ENCODE results near the gene CYCS. TPM values are rescaled to one million over a fixed set of nuclear protein-coding genes. Genes with fewer than 3 reads are reported as not detected.

Gene CYCS
- total and polyA plus RNA-seq, 10 of the 15 experiments (the other 5 are each of a cell fraction or from before 2014, with no cell fraction given): 113 to 952 (median 356) TPM

DNA sequence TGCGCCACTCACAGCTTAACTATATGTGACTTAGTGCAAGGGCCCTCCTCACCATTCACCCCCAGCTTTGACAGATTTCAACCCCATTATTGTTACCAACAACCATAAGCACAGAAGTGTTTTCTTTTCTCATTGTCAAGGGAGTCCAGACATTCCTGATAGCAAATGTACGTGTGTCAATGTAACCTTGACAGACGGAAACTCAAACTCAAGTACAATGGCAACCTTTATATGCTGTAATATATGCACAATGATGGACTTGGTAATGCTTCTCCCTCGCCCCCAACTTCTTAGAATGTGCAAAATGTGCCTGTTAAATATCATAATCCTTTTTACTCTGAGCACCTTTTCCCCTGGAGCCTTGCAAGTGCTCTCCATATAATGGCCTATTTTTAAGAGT, 34.7 kb downstream of the CYCS start:
- WGBS (ENCODE audit: insufficient coverage, insufficient replicate concordance, low lambda C conversion rate, missing lambda C conversion rate): 80% methylated on average over 4 of the region's 4 CpGs
- ChIA-PET RAD21 (ENCODE audit: unreplicated experiment) (interaction anchor here (1.0 to 2.9 kb wide), 6 partner anchors 9 to 278 kb away, joined by 3 to 12 read pairs (median 4); no protein-coding TSS in a partner anchor), SMC1A (ENCODE audit: uncharacterized antibody, unreplicated experiment) (interaction anchor here (0.5 to 7.9 kb wide), 9 partner anchors 8 to 279 kb away, joined by 3 to 160 read pairs (median 4); no protein-coding TSS in a partner anchor), CTCF (interaction anchor here (0.7 to 9.1 kb wide), 11 partner anchors 9 to 372 kb away, joined by 3 to 290 read pairs (median 10); partner anchors contain the start of gene OSBPL3), POLR2A (interaction anchor here (1.4 kb wide), 1 partner anchor 35 kb away, joined by 3 read pairs; no protein-coding TSS in a partner anchor)
- intact Hi-C loops (cut with micrococcal nuclease; ENCODE audit: unreplicated experiment) (loop anchor here (5.0 to 10.0 kb wide), 3 partner anchors 193 to 686 kb away; no protein-coding TSS in a partner anchor), in situ Hi-C loops (cut with MboI) (loop anchor here (5.0 to 10.0 kb wide), 2 partner anchors 273 to 686 kb away; no protein-coding TSS in a partner anchor)
- Histone ChIP-seq H3K4me1 (ENCODE audit: control insufficient read depth, insufficient read depth, low read length) (peaks cover 15% of the 10 kb centered on the region), H3K4me3 (no peak overlapping the region), H3K9ac (ENCODE audit: control insufficient read depth, insufficient read depth, low read length) (no peak overlapping the region), H3K79me2 (ENCODE audit: control insufficient read depth, insufficient read depth, low read length) (no peaks in the 10 kb centered on the region), H2AFZ (ENCODE audit: control insufficient read depth, low read depth, low read length) (no peak overlapping the region), H3K27me3 (replicated peaks in 1 of 2; ENCODE audit: control insufficient read depth in 2 of 2, insufficient read depth in 2 of 2, low read length in 1 of 2) (no peaks in the 10 kb centered on the region), H3K27ac (ENCODE audit: control insufficient read depth, insufficient read depth) (no peak overlapping the region), H3K4me2 (ENCODE audit: control insufficient read depth, insufficient read depth) (no peak overlapping the region), H3K36me3 (ENCODE audit: control insufficient read depth in 2 of 2, insufficient read depth in 2 of 2, low read length in 1 of 2) (no peaks in the 10 kb centered on the region), H4K20me1 (ENCODE audit: control insufficient read depth, insufficient read depth) (no peaks in the 10 kb centered on the region), H3K9me3 (replicated peaks; ENCODE audit: control insufficient read depth, insufficient read depth, low read length) (no peaks in the 10 kb centered on the region)
- ATAC-seq (no peak), FAIRE-seq (no peak), DNase-seq (ENCODE audit: low read depth, low spot score) (no peak)
- no peak for TF ChIP-seq IRF4 (IDR thresholded peaks at IDR 0.05; ENCODE audit: low read depth, low read length)
- TF ChIP-seq PAX8 (IDR thresholded peaks at IDR 0.05): no peak
- TF ChIP-seq EP300 (IDR thresholded peaks at IDR 0.05; ENCODE audit: borderline replicate concordance in 1 of 2, control insufficient read depth in 1 of 2, low read depth in 2 of 2, low read length in 2 of 2): no peak
- TF ChIP-seq SIN3A (IDR thresholded peaks at IDR 0.05; ENCODE audit: low read depth, low read length): no peak
- no peak for TF ChIP-seq CBX5 (IDR thresholded peaks at IDR 0.05; ENCODE audit: low read depth)
- no peak for TF ChIP-seq SUPT20H (IDR thresholded peaks at IDR 0.05; ENCODE audit: borderline replicate concordance, control insufficient read depth, low read depth, low read length)
- no peak for TF ChIP-seq MTA3 (IDR thresholded peaks at IDR 0.05; ENCODE audit: borderline replicate concordance, low read length)
- TF ChIP-seq CBX3 (IDR thresholded peaks at IDR 0.05; ENCODE audit: borderline replicate concordance, low read depth): no peak
- no peak for TF ChIP-seq MYC (IDR thresholded peaks at IDR 0.05; ENCODE audit: insufficient read depth, insufficient read length, insufficient replicate concordance, low read length, severe bottlenecking)
- no peak for TF ChIP-seq SMAD5 (IDR thresholded peaks at IDR 0.05; ENCODE audit: low read depth)
- TF ChIP-seq LARP7 (IDR thresholded peaks at IDR 0.05): no peak
- BruUV-seq (replicated peaks): no TSS peak
